Naive thymus-derived CD8-positive, alpha-beta T cell (primary cell): ENCODE measurements around the gene GRK1. TPM values are rescaled to one million over a fixed set of nuclear protein-coding genes. Genes with fewer than 3 reads are reported as not detected.
A peak's percentile ranks its signal among the peaks of the same experiment; 100 is the strongest.

Experiments
- ATAC-seq, 2 donors: fragments of 150-1000 bp; cut with Tn5 transposase in 1 of 2; sonication (Bioruptor Pico), chemical (Tn5 transposase) in 1 of 2; 1 replicate in 1 of 2; 2 replicates in 1 of 2; pipeline ENCODE4 v1.10.0; 2021; ENCODE audit warnings: mild to moderate bottlenecking in 2 of 2, moderate library complexity in 2 of 2
- POLR2A ChIA-PET: fragments of 350-600 bp; sonication (Branson Sonifier 250); formaldehyde crosslinking; loops from one replicate; lab custom pipeline; 2021; ENCODE audit warnings: antibody characterized with exemption; lab: Charles Lee
- DNase-seq, 10 donors: peaks; one replicate each; pipeline versions ENCODE4 v3.0.0 to v3.0.0-alpha.2; 2020 to 2022
- H3K27ac Mint-ChIP-seq, 10 donors: one replicate each; pipeline ENCODE4 v1.8.0; 2020 to 2022; ENCODE audit warnings: mild to moderate bottlenecking in 10 of 10, mixed read lengths in 10 of 10, moderate library complexity in 4 of 10, inconsistent platforms in 1 of 10
- H3K27me3 Mint-ChIP-seq, 5 donors: one replicate each; pipeline ENCODE4 v1.8.0; 2021 to 2022; ENCODE audit warnings: mixed read lengths in 5 of 5
- H3K36me3 Mint-ChIP-seq, 3 donors: one replicate each; pipeline ENCODE4 v1.8.0; 2020 to 2022; ENCODE audit warnings: mixed read lengths in 3 of 3, mild to moderate bottlenecking in 2 of 3, inconsistent platforms in 1 of 3
- H3K4me1 Mint-ChIP-seq, 4 donors: one replicate each; pipeline ENCODE4 v1.8.0; 2021 to 2022; ENCODE audit warnings: mixed read lengths in 4 of 4
- H3K4me3 Mint-ChIP-seq, 10 donors: one replicate each; pipeline ENCODE4 v1.8.0; 2020 to 2022; ENCODE audit warnings: mild to moderate bottlenecking in 10 of 10, mixed read lengths in 10 of 10, moderate library complexity in 6 of 10, inconsistent platforms in 1 of 10
- H3K9me3 Mint-ChIP-seq, 9 donors: one replicate each; pipeline ENCODE4 v1.8.0; 2020 to 2022; ENCODE audit warnings: mixed read lengths in 9 of 9, mild to moderate bottlenecking in 3 of 9, inconsistent platforms in 1 of 9, moderate library complexity in 1 of 9
- polyA plus RNA-seq, 3 donors: library from polyadenylated mRNA; unstranded; fragments of 300-500 nt; fragmentation: Illumina TruSeq; gene quantifications; one replicate each; pipeline ENCODE4 v1.2.3, GENCODE V29; 2021
- total RNA-seq, 8 experiments: library from RNA in 2 of 8; stranded (reverse) in 2 of 8; gene quantifications; one replicate each; pipeline ENCODE4 v1.2.3 and lab custom pipeline; 2021 to 2026

Gene GRK1
- total and polyA plus RNA-seq, 5 experiments from 2014 or later = not detected

DNA sequence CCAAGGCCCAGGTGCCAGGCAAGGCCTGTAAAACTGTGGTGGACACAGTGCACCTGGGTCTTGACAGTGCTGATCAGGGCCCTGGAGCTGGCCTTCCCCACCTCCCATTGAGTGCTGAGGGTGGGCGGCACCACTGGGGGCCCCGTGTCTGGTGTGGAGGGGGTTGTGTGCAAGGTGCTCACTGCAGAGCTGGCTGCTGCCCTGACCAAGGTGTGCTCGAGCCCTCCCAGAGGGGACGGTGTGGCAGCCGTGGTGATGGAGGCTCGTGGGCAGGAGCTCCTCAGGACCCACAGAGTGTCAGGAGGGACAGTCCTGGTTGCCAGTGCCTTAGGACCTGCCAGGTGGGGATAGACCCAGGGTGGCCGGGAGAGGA lies 32.0 kb upstream of the GRK1 start:
- Mint-ChIP-seq H3K4me3 (peak overlapping the region in 9 of 10 donors; percentile 21 to 87 (median 65)), H3K27me3 (no peaks in the 10 kb centered on the region), H3K9me3 (no peaks in the 10 kb centered on the region), H3K4me1 (peaks cover 20 to 60% (median 28%) of the 10 kb centered on the region in 4 donors), H3K36me3 (peaks cover 0 to 38% (median 32%) of the 10 kb centered on the region in 3 donors), H3K27ac (peak overlapping the region; percentile 67 to 97 (median 90))
- no peak for DNase-seq
- ATAC-seq = no peak
- POLR2A ChIA-PET = interaction anchor here (1.0 kb wide), 1 partner anchor 15 kb away, joined by 3 read pairs; no protein-coding TSS in a partner anchor

DNA sequence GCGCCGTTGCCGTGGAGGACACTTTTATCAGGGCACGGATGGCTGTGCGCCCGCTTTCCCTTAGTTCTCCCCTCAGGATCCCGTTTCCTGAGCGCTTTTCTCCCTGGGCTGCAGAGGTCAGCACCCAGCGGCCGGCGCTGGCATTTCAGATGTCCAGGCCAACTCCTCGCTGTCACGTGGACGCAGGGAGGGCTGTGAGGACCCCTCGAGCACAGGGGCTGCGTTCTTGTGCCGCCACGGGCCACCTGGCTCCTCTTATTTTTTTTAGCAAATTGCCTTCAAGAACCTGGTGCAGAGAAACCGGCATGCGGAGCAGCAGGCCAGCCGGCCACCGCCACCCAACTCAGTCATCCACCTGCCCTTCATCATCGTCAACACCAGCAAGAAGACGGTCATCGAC lies 31.3 kb upstream of the GRK1 start:
- H3K27me3 Mint-ChIP-seq = no peaks in the 10 kb centered on the region
- H3K36me3 Mint-ChIP-seq = peaks cover 0 to 44% (median 33%) of the 10 kb centered on the region in 3 donors
- H3K4me1 Mint-ChIP-seq = peaks cover 20 to 54% (median 28%) of the 10 kb centered on the region in 4 donors
- POLR2A ChIA-PET = no interaction called here
- H3K27ac Mint-ChIP-seq = peak overlapping the region; percentile 29 to 87 (median 66)
- H3K9me3 Mint-ChIP-seq = no peaks in the 10 kb centered on the region
- ATAC-seq (no peak), DNase-seq (peak in 1 of 10 donors; percentile 16)
- peak overlapping the region in 1 of 10 donors; percentile 20 for H3K4me3 Mint-ChIP-seq

DNA sequence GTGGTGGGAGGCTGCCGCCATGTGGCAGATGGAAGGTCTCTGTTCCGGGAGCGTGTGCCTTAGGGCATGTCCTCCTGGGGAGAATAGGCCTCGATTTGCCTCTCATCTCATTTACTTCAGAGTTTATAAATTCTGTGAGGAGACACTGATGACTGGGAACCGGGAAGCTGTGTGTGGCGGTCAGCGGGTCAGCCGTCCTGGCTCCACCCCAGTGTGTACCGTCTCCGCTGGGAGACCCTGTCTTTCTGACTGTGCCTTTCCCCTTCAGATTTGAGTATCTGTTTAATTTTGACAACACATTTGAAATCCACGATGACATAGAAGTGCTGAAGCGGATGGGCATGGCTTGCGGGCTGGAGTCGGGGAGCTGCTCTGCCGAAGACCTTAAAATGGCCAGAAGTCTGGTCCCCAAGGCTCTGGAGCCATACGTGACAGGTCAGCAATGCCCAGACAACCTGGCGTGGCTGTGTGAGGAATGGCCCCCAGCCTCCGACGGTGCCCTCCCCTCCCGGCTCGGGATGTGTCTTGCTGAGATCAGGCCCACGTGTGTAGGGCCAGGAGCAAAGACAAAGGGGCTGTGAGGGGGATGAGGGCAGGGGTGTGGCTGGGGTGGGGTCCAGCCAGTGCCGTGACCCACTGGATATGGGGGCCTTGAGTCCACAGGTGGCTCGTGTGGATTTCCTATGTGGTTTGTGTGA lies 30.6 kb upstream of the GRK1 start:
- no peak for ATAC-seq
- H3K4me1 Mint-ChIP-seq = peaks cover 20 to 50% (median 26%) of the 10 kb centered on the region in 4 donors
- no peaks in the 10 kb centered on the region for H3K9me3 Mint-ChIP-seq
- H3K36me3 Mint-ChIP-seq = peaks cover 0 to 48% (median 29%) of the 10 kb centered on the region in 3 donors
- no peaks in the 10 kb centered on the region for H3K27me3 Mint-ChIP-seq
- POLR2A ChIA-PET = no interaction called here
- no peak overlapping the region for H3K4me3 Mint-ChIP-seq
- peak in 1 of 10 donors; percentile 40 for DNase-seq
- H3K27ac Mint-ChIP-seq = peak overlapping the region in 8 of 10 donors; percentile 53 to 82 (median 66)

DNA sequence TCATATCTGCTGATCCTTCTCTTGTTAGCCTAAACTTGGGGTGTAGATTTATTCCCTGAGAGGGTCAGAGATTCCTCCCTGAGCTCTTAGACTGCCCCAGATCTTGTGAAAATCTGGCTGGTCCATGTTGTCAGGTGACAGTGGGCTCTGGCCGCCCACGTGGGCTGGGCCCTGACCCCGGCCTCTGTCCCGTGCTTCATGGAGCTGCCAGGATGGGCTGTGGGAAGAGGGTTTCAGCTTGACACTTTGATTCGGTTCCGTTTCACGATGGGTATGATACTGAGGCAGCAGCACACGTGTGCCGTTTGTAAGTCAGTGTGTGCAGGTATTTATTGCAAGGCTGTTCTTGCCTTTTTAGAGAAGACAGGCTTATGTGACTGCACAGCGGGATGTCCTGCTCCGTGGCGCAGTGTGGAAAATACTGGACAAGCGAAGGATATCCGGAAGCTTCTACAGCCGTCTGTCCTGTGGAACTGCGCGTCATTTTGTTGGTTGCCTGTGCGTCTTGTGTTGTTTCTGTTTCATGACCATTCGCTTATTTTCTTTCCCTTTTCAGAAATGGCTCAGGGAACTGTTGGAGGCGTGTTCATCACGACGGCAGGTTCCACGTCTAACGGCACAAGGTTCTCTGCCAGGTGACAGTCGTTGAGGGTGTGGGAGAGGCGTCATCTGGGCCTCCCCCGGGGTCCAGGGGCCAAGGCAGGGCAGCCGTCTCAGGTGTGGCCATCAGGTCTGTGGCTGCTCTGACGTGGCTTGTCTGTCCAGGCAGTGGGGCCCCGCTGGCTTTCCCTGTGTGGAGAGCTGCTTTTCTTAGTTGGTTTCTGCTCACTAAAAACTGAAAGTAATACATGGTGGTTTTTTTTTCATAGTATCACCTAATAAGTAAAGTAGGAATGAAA lies 29.5 kb upstream of the GRK1 start:
- Mint-ChIP-seq H3K27me3 (no peaks in the 10 kb centered on the region), H3K36me3 (peaks cover 0 to 58% (median 32%) of the 10 kb centered on the region in 3 donors), H3K27ac (peak overlapping the region in 5 of 10 donors; percentile 14 to 73 (median 16)), H3K4me3 (no peak overlapping the region), H3K9me3 (no peaks in the 10 kb centered on the region), H3K4me1 (peaks cover 20 to 46% (median 26%) of the 10 kb centered on the region in 4 donors)
- ATAC-seq (no peak), DNase-seq (peak in 2 of 10 donors; percentile 14 to 26)
- POLR2A ChIA-PET = no interaction called here

DNA sequence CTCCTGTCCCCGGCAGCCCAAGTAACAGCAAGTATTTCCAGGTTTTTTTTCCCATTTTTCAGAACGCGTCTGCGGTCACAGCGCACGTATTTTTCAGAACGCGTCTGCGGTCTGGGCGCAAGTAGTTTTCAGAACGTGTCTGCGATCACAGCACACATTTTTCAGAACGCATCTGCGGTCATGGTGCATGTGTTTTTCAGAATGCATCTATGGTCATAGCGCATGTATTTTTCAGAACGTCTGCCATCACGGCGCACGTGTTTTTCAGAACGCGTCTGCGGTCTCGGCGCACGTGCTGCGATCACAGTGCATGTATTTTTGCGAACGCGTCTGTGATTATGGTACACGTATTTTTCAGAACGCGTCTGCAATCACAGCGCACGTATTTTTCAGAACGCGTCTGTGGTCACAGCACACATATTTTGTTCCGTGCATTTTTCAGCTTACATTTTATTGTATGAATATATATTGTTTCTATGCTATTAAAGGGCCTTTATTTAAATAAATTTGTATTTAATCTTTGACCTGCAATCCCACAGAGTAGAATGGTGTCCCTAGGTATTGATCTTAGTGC lies 28.8 kb upstream of the GRK1 start:
- POLR2A ChIA-PET = no interaction called here
- H3K36me3 Mint-ChIP-seq = peaks cover 0 to 54% (median 31%) of the 10 kb centered on the region in 3 donors
- H3K9me3 Mint-ChIP-seq = no peaks in the 10 kb centered on the region
- H3K27ac Mint-ChIP-seq = peak overlapping the region in 1 of 10 donors; percentile 48
- peaks cover 14 to 38% (median 21%) of the 10 kb centered on the region in 4 donors for H3K4me1 Mint-ChIP-seq
- H3K4me3 Mint-ChIP-seq = no peak overlapping the region
- DNase-seq = peak in 2 of 10 donors; percentile 7 to 14
- ATAC-seq = no peak
- no peaks in the 10 kb centered on the region for H3K27me3 Mint-ChIP-seq

DNA sequence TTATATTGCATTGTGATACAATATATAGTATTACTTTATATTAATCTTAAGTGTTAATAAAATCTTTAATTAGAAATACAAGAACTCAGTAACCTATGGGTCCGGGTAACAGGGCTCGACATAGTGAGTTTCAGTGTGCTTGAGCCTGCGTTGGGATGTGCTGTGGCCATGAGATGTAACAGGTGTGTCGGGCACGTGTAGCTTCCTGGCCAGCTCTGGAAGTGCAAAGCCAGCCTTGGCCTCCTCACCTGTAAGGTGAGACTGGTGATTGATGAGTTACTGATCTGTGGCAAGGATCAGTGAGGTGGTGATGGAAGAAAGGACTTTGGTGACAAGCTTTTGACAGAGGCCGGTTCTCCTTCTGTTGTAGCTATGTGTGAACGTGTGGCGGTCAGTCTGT lies 28.2 kb upstream of the GRK1 start:
- DNase-seq (no peak), ATAC-seq (no peak)
- peak overlapping the region in 1 of 10 donors; percentile 40 for H3K4me3 Mint-ChIP-seq
- H3K27me3 Mint-ChIP-seq = no peaks in the 10 kb centered on the region
- POLR2A ChIA-PET = interaction anchor here (1.0 kb wide), 1 partner anchor 53 kb away, joined by 3 read pairs; no protein-coding TSS in a partner anchor
- peak overlapping the region in 6 of 10 donors; percentile 2 to 91 (median 56) for H3K27ac Mint-ChIP-seq
- H3K36me3 Mint-ChIP-seq = peaks cover 0 to 54% (median 31%) of the 10 kb centered on the region in 3 donors
- no peaks in the 10 kb centered on the region for H3K9me3 Mint-ChIP-seq
- peaks cover 13 to 33% (median 18%) of the 10 kb centered on the region in 4 donors for H3K4me1 Mint-ChIP-seq

DNA sequence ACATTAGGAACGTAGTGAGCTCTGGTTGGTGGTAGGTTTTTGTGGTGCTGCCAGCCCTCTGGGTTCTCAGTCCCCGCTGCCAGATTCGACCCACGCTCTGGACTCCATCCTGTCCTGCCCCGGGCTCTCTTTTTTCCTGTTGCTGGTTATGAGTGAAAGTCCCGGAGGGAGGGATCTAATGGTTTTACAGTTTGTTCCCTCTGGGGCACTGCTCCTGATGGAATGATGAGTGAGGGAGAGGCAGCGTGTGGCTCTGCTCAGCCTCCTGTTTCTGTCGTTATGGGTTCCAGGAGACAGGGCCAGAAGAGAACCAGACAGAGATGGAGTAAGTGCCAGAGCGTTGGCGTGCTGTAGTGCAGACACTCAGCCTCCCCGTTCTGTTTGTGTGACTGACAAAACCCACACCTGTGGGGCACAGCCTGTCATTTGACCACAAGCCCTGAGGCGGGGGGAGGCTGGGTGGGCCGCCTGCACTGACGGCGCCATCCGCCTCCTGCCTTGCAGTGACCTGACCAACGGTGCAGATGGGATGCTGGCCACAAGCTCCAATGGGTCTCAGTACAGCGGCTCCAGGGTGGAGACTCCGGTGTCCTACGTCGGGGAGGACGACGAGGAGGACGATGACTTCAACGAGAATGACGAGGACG lies 27.3 kb upstream of the GRK1 start:
- H3K36me3 Mint-ChIP-seq = peaks cover 0 to 51% (median 31%) of the 10 kb centered on the region in 3 donors

DNA sequence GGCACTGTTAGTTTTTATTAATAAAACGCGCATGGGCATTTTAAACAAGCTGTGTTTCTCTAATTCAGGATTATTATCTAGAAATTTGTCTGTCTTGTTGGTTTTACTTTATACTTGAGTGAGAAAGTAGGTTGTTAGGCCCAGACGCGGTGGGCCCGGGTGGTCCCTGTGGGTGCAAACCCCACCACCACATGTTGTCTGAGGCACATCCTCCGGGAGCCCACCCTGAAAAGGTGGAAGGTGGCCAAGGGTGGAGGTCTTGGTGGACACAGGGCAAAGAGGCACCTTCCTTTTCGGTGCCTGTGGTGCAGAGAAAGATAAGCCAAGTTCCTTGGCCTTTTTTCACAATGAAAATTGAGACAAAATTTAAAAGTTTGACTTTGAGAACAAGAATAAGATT lies 25.6 kb upstream of the GRK1 start:
- DNase-seq (no peak), ATAC-seq (no peak)
- peaks cover 0 to 46% (median 30%) of the 10 kb centered on the region in 3 donors for H3K36me3 Mint-ChIP-seq
- POLR2A ChIA-PET = no interaction called here
- no peaks in the 10 kb centered on the region for H3K9me3 Mint-ChIP-seq
- no peaks in the 10 kb centered on the region for H3K27me3 Mint-ChIP-seq
- no peak overlapping the region for H3K4me3 Mint-ChIP-seq
- H3K4me1 Mint-ChIP-seq = peaks cover 4 to 20% (median 12%) of the 10 kb centered on the region in 4 donors
- peak overlapping the region in 1 of 10 donors; percentile 37 for H3K27ac Mint-ChIP-seq

More for the DNA sequence above, 27.3 kb upstream of the GRK1 start:
- no peaks in the 10 kb centered on the region for H3K9me3 Mint-ChIP-seq
- H3K27me3 Mint-ChIP-seq = no peaks in the 10 kb centered on the region
- peaks cover 5 to 23% (median 10%) of the 10 kb centered on the region in 4 donors for H3K4me1 Mint-ChIP-seq
- peak overlapping the region in 4 of 10 donors; percentile 2 to 20 (median 16) for H3K4me3 Mint-ChIP-seq
- DNase-seq = peak in 4 of 10 donors; percentile 17 to 62 (median 30)
- peak overlapping the region in 7 of 10 donors; percentile 14 to 80 (median 52) for H3K27ac Mint-ChIP-seq
- POLR2A ChIA-PET = interaction anchor here (1.0 kb wide), 1 partner anchor 54 kb away, joined by 3 read pairs; no protein-coding TSS in a partner anchor
- ATAC-seq = peak; percentile 68 to 73

DNA sequence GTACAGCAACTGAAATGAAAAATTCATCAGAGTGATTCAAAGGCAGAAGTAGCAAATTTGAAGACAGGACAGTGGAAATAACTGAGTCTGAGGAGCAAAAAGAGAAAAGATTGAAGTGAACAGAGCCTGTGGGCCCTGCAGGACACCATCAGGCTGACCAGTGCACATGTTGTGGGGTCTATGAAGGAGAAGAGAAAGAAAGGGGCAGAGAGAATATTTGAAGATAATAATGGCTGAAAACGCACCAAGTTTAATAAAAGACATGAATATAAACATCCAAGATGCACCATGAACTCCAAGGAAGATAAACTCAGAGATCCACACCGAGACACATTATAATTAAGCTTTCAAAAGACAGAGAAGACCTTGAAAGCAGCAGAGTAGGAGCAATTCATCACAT lies 24.5 kb upstream of the GRK1 start:
- peak overlapping the region in 1 of 10 donors; percentile 34 for H3K27ac Mint-ChIP-seq

DNA sequence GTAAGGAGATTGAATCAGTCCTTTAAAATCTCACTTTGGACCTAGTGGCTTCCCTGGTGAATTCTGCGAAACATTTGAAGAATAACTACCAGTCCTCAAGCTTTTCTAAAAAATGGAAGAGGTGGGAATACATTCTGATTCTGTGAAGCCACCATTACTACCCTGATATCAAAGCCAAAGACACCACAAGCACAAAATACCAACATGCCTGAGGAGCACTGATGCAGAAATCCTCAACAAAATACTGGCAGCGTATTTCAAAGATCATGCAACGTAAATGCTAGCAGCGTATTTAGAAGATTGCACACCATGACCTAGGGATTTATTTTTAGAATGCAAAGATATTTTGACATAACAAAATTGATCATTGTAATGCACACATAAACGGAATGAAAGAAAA lies 23.4 kb upstream of the GRK1 start:
- peaks cover 0 to 2% (median 0%) of the 10 kb centered on the region in 9 donors for H3K9me3 Mint-ChIP-seq
- no peak overlapping the region for H3K27ac Mint-ChIP-seq
- peaks cover 9 to 30% (median 29%) of the 10 kb centered on the region in 4 donors for H3K4me1 Mint-ChIP-seq
- DNase-seq = no peak
- POLR2A ChIA-PET = interaction anchor here (0.6 kb wide), 1 partner anchor 605 kb away, joined by 4 read pairs; no protein-coding TSS in a partner anchor
- no peak for ATAC-seq
- H3K36me3 Mint-ChIP-seq = peaks cover 0 to 31% (median 17%) of the 10 kb centered on the region in 3 donors
- H3K27me3 Mint-ChIP-seq = no peaks in the 10 kb centered on the region
- peak overlapping the region in 1 of 10 donors; percentile 2 for H3K4me3 Mint-ChIP-seq

More for the DNA sequence above, 24.5 kb upstream of the GRK1 start:
- Mint-ChIP-seq H3K4me1 (peaks cover 5 to 26% (median 23%) of the 10 kb centered on the region in 4 donors), H3K4me3 (no peak overlapping the region), H3K36me3 (peaks cover 0 to 37% (median 25%) of the 10 kb centered on the region in 3 donors), H3K27me3 (no peaks in the 10 kb centered on the region), H3K9me3 (peaks cover 0 to 2% (median 0%) of the 10 kb centered on the region in 9 donors)
- DNase-seq = peak in 1 of 10 donors; percentile 1
- POLR2A ChIA-PET = no interaction called here
- no peak for ATAC-seq

DNA sequence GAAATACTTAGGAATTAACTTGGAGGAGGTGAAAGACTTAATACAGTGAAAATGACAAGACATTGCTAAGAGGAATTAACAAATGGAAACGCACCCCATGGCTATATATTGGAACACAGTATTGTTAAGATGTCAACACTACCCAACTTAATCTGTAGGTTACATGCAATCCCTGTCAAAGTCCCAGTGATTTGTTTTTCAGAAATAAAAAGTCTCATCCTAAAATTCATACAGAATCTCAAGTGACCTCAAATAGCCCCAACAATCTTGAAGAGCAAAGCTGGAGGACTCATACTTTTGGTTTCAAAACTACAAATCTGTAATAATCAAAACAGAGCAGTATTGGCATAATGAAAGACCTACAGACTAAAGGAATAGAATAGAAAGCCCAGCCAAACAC lies 22.2 kb upstream of the GRK1 start:
- H3K4me1 Mint-ChIP-seq = peaks cover 7 to 30% (median 29%) of the 10 kb centered on the region in 4 donors
- no peak for DNase-seq
- no peak overlapping the region for H3K4me3 Mint-ChIP-seq
- peak overlapping the region in 2 of 10 donors; percentile 6 to 43 for H3K27ac Mint-ChIP-seq
- no peak for ATAC-seq
- peaks cover 0 to 23% (median 13%) of the 10 kb centered on the region in 3 donors for H3K36me3 Mint-ChIP-seq
- peaks cover 0 to 3% (median 0%) of the 10 kb centered on the region in 9 donors for H3K9me3 Mint-ChIP-seq
- H3K27me3 Mint-ChIP-seq = no peaks in the 10 kb centered on the region
- POLR2A ChIA-PET = interaction anchor here (0.6 kb wide), 1 partner anchor 58 kb away, joined by 3 read pairs; no protein-coding TSS in a partner anchor
